ENCODE results near the gene EEF2. TPM values are rescaled to one million over a fixed set of nuclear protein-coding genes. Genes with fewer than 3 reads are reported as not detected.

The EEF2 gene
- polyA plus RNA-seq, 3 donors: 264 to 836 (median 323) TPM

DNA sequence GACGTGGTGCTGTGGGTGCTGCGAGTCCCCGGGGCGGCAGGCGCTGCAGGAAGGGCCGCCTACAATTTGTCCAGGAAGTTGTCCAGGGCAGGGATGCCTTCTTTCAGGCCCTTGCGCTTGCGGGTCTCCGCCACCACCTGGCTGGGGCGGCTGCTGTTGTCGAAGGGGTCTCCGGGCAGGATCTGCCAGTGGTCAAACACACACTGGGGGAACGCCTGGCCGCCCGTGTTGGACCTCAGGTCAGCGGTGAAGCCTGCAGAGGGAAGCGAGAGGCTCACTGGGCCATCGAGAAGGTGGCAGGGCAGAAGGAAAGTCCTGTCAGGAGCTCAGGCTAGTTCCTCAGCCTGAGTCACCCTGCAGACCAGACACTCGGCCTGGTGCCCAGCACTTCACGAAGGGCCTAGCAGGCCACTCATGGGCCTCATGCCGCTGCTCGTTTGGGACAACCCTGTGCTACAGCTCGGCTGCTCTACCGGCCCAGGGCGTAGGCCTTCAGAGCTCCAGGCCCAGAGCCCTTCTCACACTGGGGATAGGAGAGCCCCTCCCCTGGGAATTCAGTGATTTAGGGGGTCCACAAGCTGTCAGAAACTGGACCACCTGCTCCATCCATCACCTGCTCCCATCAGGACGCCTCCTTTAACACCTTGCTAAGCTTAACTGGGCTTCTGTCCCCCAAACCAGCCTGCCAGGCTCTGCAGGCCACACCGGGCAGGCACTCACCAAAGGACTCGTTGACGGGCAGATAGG lies 8.6 kb downstream of the EEF2 start:
- H3K4me1 Mint-ChIP-seq: no peaks in the 10 kb centered on the region
- DNase-seq: no peak
- H3K79me2 ChIP-seq (ENCODE audit: insufficient read depth, low read length): peaks cover 39% of the 10 kb centered on the region

DNA sequence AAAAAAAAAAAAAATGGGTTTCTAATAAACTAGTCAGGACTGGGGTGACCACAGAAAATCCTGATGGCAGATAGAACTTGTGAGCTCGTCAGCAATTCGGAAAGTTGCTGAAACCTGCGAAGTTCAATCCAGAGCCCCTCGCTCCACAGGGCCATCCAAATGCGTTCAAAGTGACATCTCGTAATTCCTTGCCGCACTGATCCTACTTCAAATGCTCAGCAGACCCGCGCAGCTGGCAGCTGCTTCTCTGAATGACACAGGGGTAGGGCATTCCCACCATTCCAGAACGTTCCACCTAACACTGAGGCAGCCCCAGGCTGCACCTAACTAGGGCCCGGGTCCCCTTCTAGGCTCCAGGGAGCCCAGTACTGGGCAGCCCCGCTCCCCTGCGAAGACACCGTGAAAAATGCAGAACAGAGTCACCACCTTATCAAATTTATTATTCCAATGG lies 9.6 kb downstream of the EEF2 start:
- Histone ChIP-seq H3K4me2 (replicated peaks; ENCODE audit: extremely low read depth, low read length, poor library complexity, severe bottlenecking) (no peak overlapping the region), H2AFZ (ENCODE audit: insufficient read depth, low read depth, low read length, poor library complexity, severe bottlenecking) (no peak overlapping the region), H3K9me3 (replicated peaks in 1 of 2; ENCODE audit: control insufficient read depth in 1 of 2, insufficient read depth in 1 of 2, low read length in 2 of 2) (no peaks in the 10 kb centered on the region), H3K27me3 (ENCODE audit: control insufficient read depth in 2 of 2, insufficient read depth in 2 of 2, low read length in 2 of 2) (no peaks in the 10 kb centered on the region), H4K20me1 (ENCODE audit: insufficient read depth, low read length) (peaks cover 57% of the 10 kb centered on the region), H3K27ac (ENCODE audit: low read depth in 1 of 2, low read length in 2 of 2) (no peak overlapping the region), H3K9ac (ENCODE audit: insufficient read depth, low read length, poor library complexity, severe bottlenecking) (no peak overlapping the region), H3K4me3 (replicated peaks in 1 of 3; ENCODE audit: low read depth in 2 of 3, low read length in 3 of 3) (no peak overlapping the region), H3K79me2 (ENCODE audit: insufficient read depth, low read length) (peaks cover 30% of the 10 kb centered on the region), H3K36me3 (replicated peaks in 1 of 2; ENCODE audit: control insufficient read depth in 1 of 2, insufficient read depth in 2 of 2, low read length in 2 of 2) (peaks cover 55 to 57% of the 10 kb centered on the region in 2 donors), H3K4me1 (ENCODE audit: control insufficient read depth in 1 of 2, insufficient read depth in 2 of 2, low read length in 2 of 2) (peaks cover 4 to 7% of the 10 kb centered on the region in 2 donors)
- DNase-seq: no peak
- TF ChIP-seq, protein P1, sequence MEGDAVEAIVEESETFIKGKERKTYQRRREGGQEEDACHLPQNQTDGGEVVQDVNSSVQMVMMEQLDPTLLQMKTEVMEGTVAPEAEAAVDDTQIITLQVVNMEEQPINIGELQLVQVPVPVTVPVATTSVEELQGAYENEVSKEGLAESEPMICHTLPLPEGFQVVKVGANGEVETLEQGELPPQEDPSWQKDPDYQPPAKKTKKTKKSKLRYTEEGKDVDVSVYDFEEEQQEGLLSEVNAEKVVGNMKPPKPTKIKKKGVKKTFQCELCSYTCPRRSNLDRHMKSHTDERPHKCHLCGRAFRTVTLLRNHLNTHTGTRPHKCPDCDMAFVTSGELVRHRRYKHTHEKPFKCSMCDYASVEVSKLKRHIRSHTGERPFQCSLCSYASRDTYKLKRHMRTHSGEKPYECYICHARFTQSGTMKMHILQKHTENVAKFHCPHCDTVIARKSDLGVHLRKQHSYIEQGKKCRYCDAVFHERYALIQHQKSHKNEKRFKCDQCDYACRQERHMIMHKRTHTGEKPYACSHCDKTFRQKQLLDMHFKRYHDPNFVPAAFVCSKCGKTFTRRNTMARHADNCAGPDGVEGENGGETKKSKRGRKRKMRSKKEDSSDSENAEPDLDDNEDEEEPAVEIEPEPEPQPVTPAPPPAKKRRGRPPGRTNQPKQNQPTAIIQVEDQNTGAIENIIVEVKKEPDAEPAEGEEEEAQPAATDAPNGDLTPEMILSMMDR (IDR thresholded peaks at IDR 0.05): no peak
- no peak overlapping the region for H3K4me3 Mint-ChIP-seq
- peaks cover 1% of the 10 kb centered on the region for H3K4me1 Mint-ChIP-seq
- peak overlapping the region in 4 of 7 donors; percentile 13 to 48 (median 14) for H3K27ac Mint-ChIP-seq
- peaks cover 45 to 56% of the 10 kb centered on the region in 2 donors for H3K36me3 Mint-ChIP-seq
- intact Hi-C loops (cut with micrococcal nuclease): no loop called here
- no peaks in the 10 kb centered on the region for H3K9me3 Mint-ChIP-seq
- H3K27me3 Mint-ChIP-seq (ENCODE audit: low read depth in 3 of 3): peaks cover 0 to 2% (median 0%) of the 10 kb centered on the region in 3 donors
- WGBS (ENCODE audit: insufficient coverage): 88% methylated on average over 14 of the region's 14 CpGs

More for the DNA sequence above, 8.6 kb downstream of the EEF2 start:
- Mint-ChIP-seq H3K4me3 (no peak overlapping the region), H3K27ac (peak overlapping the region in 1 of 7 donors; percentile 50), H3K36me3 (peaks cover 55 to 66% of the 10 kb centered on the region in 2 donors), H3K27me3 (ENCODE audit: low read depth in 3 of 3) (peaks cover 0 to 2% (median 0%) of the 10 kb centered on the region in 3 donors), H3K9me3 (no peaks in the 10 kb centered on the region)
- H4K20me1 ChIP-seq (ENCODE audit: insufficient read depth, low read length): peaks cover 67% of the 10 kb centered on the region
- H3K36me3 ChIP-seq (replicated peaks in 1 of 2; ENCODE audit: control insufficient read depth in 1 of 2, insufficient read depth in 2 of 2, low read length in 2 of 2): peaks cover 65 to 67% of the 10 kb centered on the region in 2 donors
- TF ChIP-seq, protein P1 (IDR thresholded peaks at IDR 0.05): no peak
- no peak overlapping the region for H3K9ac ChIP-seq (ENCODE audit: insufficient read depth, low read length, poor library complexity, severe bottlenecking)
- H3K27me3 ChIP-seq (ENCODE audit: control insufficient read depth in 2 of 2, insufficient read depth in 2 of 2, low read length in 2 of 2): no peaks in the 10 kb centered on the region
- intact Hi-C loops (cut with micrococcal nuclease): no loop called here
- no peak overlapping the region for H2AFZ ChIP-seq (ENCODE audit: insufficient read depth, low read depth, low read length, poor library complexity, severe bottlenecking)
- no peak overlapping the region for H3K4me3 ChIP-seq (replicated peaks in 1 of 3; ENCODE audit: low read depth in 2 of 3, low read length in 3 of 3)
- no peaks in the 10 kb centered on the region for H3K9me3 ChIP-seq (replicated peaks in 1 of 2; ENCODE audit: control insufficient read depth in 1 of 2, insufficient read depth in 1 of 2, low read length in 2 of 2)
- H3K4me2 ChIP-seq (replicated peaks; ENCODE audit: extremely low read depth, low read length, poor library complexity, severe bottlenecking): no peak overlapping the region
- no peak overlapping the region for H3K27ac ChIP-seq (ENCODE audit: low read depth in 1 of 2, low read length in 2 of 2)
- H3K4me1 ChIP-seq (ENCODE audit: control insufficient read depth in 1 of 2, insufficient read depth in 2 of 2, low read length in 2 of 2): peaks cover 0 to under 1% of the 10 kb centered on the region in 2 donors
- WGBS (ENCODE audit: insufficient coverage): 92% methylated on average over 29 of the region's 29 CpGs

All from CD14-positive monocyte (primary cell).